GM12878 (cell line): ENCODE measurements around the gene FDPS. TPM values are rescaled to one million over a fixed set of nuclear protein-coding genes. Genes with fewer than 3 reads are reported as not detected.

Source experiments
- ATAC-seq: fragments of 200-7000 bp; cut with Tn5 transposase; 3 replicates; pipeline ENCODE4 v1.9.1; 2020; ENCODE audit warnings: mild to moderate bottlenecking, moderate library complexity
- BruUV-seq: library from RNA; stranded (reverse); fragments of 400-500 nt; replicated peaks from 2 replicates; lab custom pipeline; 2021; lab: Mats Ljungman, UMichigan
- CTCF ChIA-PET: fragments of 300-600 bp; sonication (Branson Sonifier 250); formaldehyde crosslinking; extraction: SDS; loops from one replicate; lab custom pipeline; 2021; ENCODE audit warnings: inconsistent platforms; lab: Yijun Ruan, JAX
- POLR2A ChIA-PET: fragments of 350-600 bp; formaldehyde crosslinking; extraction: SDS; loops from one replicate; lab custom pipeline; 2021; ENCODE audit warnings: inconsistent platforms; lab: Charles Lee
- RAD21 ChIA-PET: fragments of 300-600 bp; sonication (Branson Sonifier 250); formaldehyde crosslinking; loops from one replicate; lab custom pipeline; 2023; ENCODE audit warnings: antibody characterized with exemption; ENCODE audit not compliant: unreplicated experiment; lab: Charles Lee
- SMC1A ChIA-PET: fragments of 300-600 bp; sonication (Branson Sonifier 250); formaldehyde crosslinking; loops from one replicate; lab custom pipeline; 2023; ENCODE audit not compliant: unreplicated experiment, uncharacterized antibody; lab: Charles Lee
- DNase-seq: peaks from one replicate; pipeline ENCODE4 v3.0.0-alpha.2; 2011; ENCODE audit warnings: low read depth, low spot score
- FAIRE-seq: peaks from 3 replicates; lab custom pipeline; 2011; peaks lifted over from hg19 to GRCh38; lab: Jason Lieb, UNC
- H2AFZ ChIP-seq: 2 replicates; pipeline ENCODE4 v1.6.0; 2011; ENCODE audit warnings: low read depth, low read length, control low read depth; ENCODE audit not compliant: control insufficient read depth
- H3K27ac ChIP-seq: 2 replicates; pipeline ENCODE4 v1.5.1; 2011; ENCODE audit warnings: control low read depth; ENCODE audit not compliant: control insufficient read depth, insufficient read depth
- H3K27me3 ChIP-seq, 2 experiments: replicated peaks in 1 of 2; 2 replicates each; pipeline versions ENCODE4 v1.6.0 to v1.6.1; 2011; ENCODE audit warnings: low read length in 1 of 2; ENCODE audit not compliant: control insufficient read depth in 2 of 2, insufficient read depth in 2 of 2
- H3K36me3 ChIP-seq, 2 experiments: 2 replicates each; pipeline ENCODE4 v1.5.1; 2011; ENCODE audit warnings: low read length in 1 of 2; ENCODE audit not compliant: control insufficient read depth in 2 of 2, insufficient read depth in 2 of 2
- H3K4me1 ChIP-seq: 2 replicates; pipeline ENCODE4 v1.6.1; 2011; ENCODE audit warnings: mild to moderate bottlenecking, low read length, moderate library complexity, mixed read lengths; ENCODE audit not compliant: control insufficient read depth, insufficient read depth
- H3K4me2 ChIP-seq: 2 replicates; pipeline ENCODE4 v1.6.0; 2011; ENCODE audit warnings: control low read depth; ENCODE audit not compliant: control insufficient read depth, insufficient read depth
- H3K4me3 ChIP-seq: fragments of 200-600 bp; sonication (generic); 2 replicates; pipeline ENCODE4 v1.5.1; 2016
- H3K79me2 ChIP-seq: 2 replicates; pipeline ENCODE4 v1.6.0; 2011; ENCODE audit warnings: low read length; ENCODE audit not compliant: control insufficient read depth, insufficient read depth
- H3K9ac ChIP-seq: 2 replicates; pipeline ENCODE4 v1.8.0; 2011; ENCODE audit warnings: low read length, control low read depth, mixed read lengths; ENCODE audit not compliant: control insufficient read depth, insufficient read depth
- H3K9me3 ChIP-seq: replicated peaks from 3 replicates; pipeline ENCODE4 v1.5.1; 2011; ENCODE audit warnings: mild to moderate bottlenecking, low read length; ENCODE audit not compliant: control insufficient read depth, insufficient read depth
- H4K20me1 ChIP-seq: 2 replicates; pipeline ENCODE4 v1.6.0; 2011; ENCODE audit not compliant: control insufficient read depth, insufficient read depth
- BHLHE40 ChIP-seq, 2 experiments: fragments of 450-650 bp in 1 of 2; IDR thresholded peaks; 2 replicates each; pipeline ENCODE4 v1.6.1; 2011 to 2017; ENCODE audit warnings: low read depth in 2 of 2, borderline replicate concordance in 1 of 2, improper control_type of control experiment in 1 of 2, low read length in 1 of 2, mild to moderate bottlenecking in 1 of 2
- CEBPB ChIP-seq, 2 experiments: fragments of 150-350 bp in 1 of 2; IDR thresholded peaks; 2 replicates each; pipeline ENCODE4 v1.6.1; 2012 to 2014; ENCODE audit warnings: low read depth in 2 of 2, low read length in 2 of 2, borderline replicate concordance in 1 of 2, inconsistent platforms in 1 of 2
- EGR1 ChIP-seq, 2 experiments: IDR thresholded peaks; 1 replicate in 1 of 2; 2 replicates in 1 of 2; pipeline ENCODE4 v1.6.1; 2011 to 2012; ENCODE audit warnings: low read depth in 2 of 2, low read length in 2 of 2, borderline replicate concordance in 1 of 2, mild to moderate bottlenecking in 1 of 2, moderate library complexity in 1 of 2
- POLR2AphosphoS2 ChIP-seq: IDR thresholded peaks from 2 replicates; pipeline ENCODE4 v1.6.1; 2011; ENCODE audit warnings: low read depth, mild to moderate bottlenecking, low read length, improper control_type of control experiment, moderate library complexity
- RAD21 ChIP-seq: IDR thresholded peaks from 2 replicates; pipeline ENCODE4 v1.6.1; 2011; ENCODE audit warnings: mild to moderate bottlenecking, low read depth, low read length, moderate library complexity; ENCODE audit not compliant: insufficient read depth
- SIN3A ChIP-seq: IDR thresholded peaks from 2 replicates; pipeline ENCODE4 v1.6.1; 2012; ENCODE audit warnings: low read depth, low read length, improper control_type of control experiment
- YY1 ChIP-seq: IDR thresholded peaks from 2 replicates; pipeline ENCODE4 v1.6.1; 2011; ENCODE audit warnings: low read depth, mild to moderate bottlenecking, low read length
- WGBS: methylation state at CpG from one replicate; pipeline ENCODE4 v1.1.6; 2016; ENCODE audit warnings: low lambda C conversion rate; ENCODE audit not compliant: insufficient replicate concordance, insufficient coverage; ENCODE audit errors: missing lambda C conversion rate; 5-methylcytosine and 5-hydroxymethylcytosine counted together
- in situ Hi-C: fragments of 300-500 bp; cut with MboI; formaldehyde crosslinking; loops from 9 replicates; pipeline ENCODE4 v1.14.3; 2018; ENCODE audit warnings: mixed read lengths
- intact Hi-C: fragments of 100-400 bp; cut with micrococcal nuclease; formaldehyde crosslinking; loops from one replicate; pipeline ENCODE4 v1.14.2; 2022; ENCODE audit not compliant: unreplicated experiment
- polyA plus RNA-seq, 11 experiments: library from polyadenylated mRNA; depleted of rRNA in 4 of 11; unstranded in 6 of 11; stranded (reverse) in 5 of 11; fragments of >200 nt; fragmentation: Nextera tagmentation in 4 of 11; fragmentation: Illumina TruSeq in 1 of 11; extraction: Ambion mirVana in 4 of 11; extraction: Trizol in 1 of 11; gene quantifications; 1 replicate in 1 of 11; 2 replicates in 10 of 11; pipeline versions ENCODE4 v1.2.1 to v1.2.3, GENCODE V29; 2011 to 2016; ENCODE audit warnings: inconsistent platforms in 2 of 11, missing spikeins in 2 of 11, low read depth in 1 of 11
- total RNA-seq, 4 experiments: library from RNA; depleted of rRNA in 3 of 4; stranded (reverse); fragments of >200 nt in 3 of 4; fragmentation: Illumina TruSeq in 1 of 4; extraction: Trizol in 1 of 4; gene quantifications; 2 replicates each; pipeline versions ENCODE4 v1.2.1 to v1.2.3, GENCODE V29; 2013 to 2021
- TF ChIP-seq, protein P1 (sequence below): fragments of 450-650 bp; conservative IDR thresholded peaks from 2 replicates; pipeline ENCODE4 v1.6.1; 2017; ENCODE audit warnings: mild to moderate bottlenecking, moderate library complexity
- TF ChIP-seq, protein P2 (sequence below): fragments of 450-650 bp; IDR thresholded peaks from 2 replicates; pipeline ENCODE4 v1.6.1; 2016; ENCODE audit warnings: mild to moderate bottlenecking
- TF ChIP-seq, protein P3 (sequence below), 3 experiments: IDR thresholded peaks in 2 of 3; conservative IDR thresholded peaks in 1 of 3; 2 replicates each; pipeline ENCODE4 v1.5.1; 2011; ENCODE audit warnings: low read depth in 3 of 3, low read length in 3 of 3, mild to moderate bottlenecking in 3 of 3, control low read depth in 2 of 3, moderate library complexity in 2 of 3, inconsistent platforms in 1 of 3, mixed read lengths in 1 of 3; ENCODE audit not compliant: control insufficient read depth in 2 of 3, insufficient read depth in 1 of 3; ENCODE audit errors: extremely low read depth in 1 of 3
- TF ChIP-seq, protein P4 (sequence below): IDR thresholded peaks from 2 replicates; pipeline ENCODE4 v1.6.1; 2012; ENCODE audit warnings: mild to moderate bottlenecking, low read depth, low read length

FDPS gene
- total and polyA plus RNA-seq, 10 of the 15 experiments (the other 5 are each of a cell fraction or from before 2014, with no cell fraction given) = 405 to 1,156 (median 487) TPM

DNA sequence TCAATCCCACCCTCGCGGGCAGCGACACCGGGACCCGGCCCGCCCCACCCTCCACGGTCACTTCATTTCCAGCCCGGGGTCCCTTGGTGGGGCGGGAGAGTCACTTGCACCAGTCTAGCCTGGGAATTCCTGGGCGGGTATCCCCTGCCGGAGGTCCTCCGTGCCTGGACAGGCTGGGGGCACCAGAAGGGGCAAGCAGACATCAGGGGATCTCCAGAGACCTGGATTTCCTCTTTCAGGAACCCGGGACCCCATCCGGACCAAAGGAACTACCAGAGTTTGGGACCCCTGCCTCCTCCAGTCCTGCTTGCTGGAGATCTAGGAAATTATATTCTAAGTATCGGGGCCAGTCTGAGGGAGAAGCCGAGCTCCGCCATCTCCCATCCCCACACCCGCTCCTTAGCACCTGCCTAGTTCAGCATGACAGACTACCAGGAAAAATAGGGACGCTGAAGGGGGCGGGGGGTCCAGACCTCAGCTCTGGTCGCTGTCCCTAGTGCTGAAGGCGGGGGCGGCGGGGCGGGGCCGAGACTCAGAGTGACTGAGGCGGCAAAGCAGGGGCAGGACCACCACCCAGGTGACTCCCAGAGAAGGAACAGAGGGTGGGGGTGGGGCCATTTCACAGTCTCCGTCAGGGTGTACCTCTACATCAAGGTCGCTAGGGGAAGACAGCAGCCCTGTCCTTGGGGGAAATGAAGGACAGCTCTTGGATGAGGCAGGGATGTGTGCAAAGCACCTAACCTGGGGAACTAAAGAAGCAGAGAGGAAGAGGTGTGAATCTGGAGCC, 30.6 kb upstream of the FDPS start:
- Histone ChIP-seq H3K4me1 (peaks cover 13% of the 10 kb centered on the region), H2AFZ (peak overlapping the region; percentile 81), H3K36me3 (no peaks in the 10 kb centered on the region), H3K9ac (peak overlapping the region; percentile 58; the same call in 1 of the 2 replicates), H3K4me3 (peak overlapping the region; percentile 82), H4K20me1 (no peaks in the 10 kb centered on the region), H3K4me2 (peak overlapping the region; percentile 99), H3K79me2 (peaks cover 6% of the 10 kb centered on the region), H3K9me3 (no peaks in the 10 kb centered on the region), H3K27ac (no peak overlapping the region), H3K27me3 (no peaks in the 10 kb centered on the region)
- peak; percentile 63 for ATAC-seq
- 5% methylated on average over 28 of the region's 29 CpGs for WGBS
- intact Hi-C loops = loop anchor here (1.0 kb wide), 2 partner anchors 30 to 45 kb away; partner anchors contain the start of gene FDPS
- FAIRE-seq = no peak
- POLR2A ChIA-PET = interaction anchor here (0.5 to 1.6 kb wide), 5 partner anchors 20 to 814 kb away, joined by 3 to 5 read pairs (median 4); no protein-coding TSS in a partner anchor
- RAD21 ChIA-PET = interaction anchor here (2.2 kb wide), 1 partner anchor 45 kb away, joined by 13 read pairs; no protein-coding TSS in a partner anchor
- CTCF ChIA-PET = interaction anchor here (0.6 to 1.8 kb wide), 9 partner anchors 8 to 46 kb away, joined by 3 to 10 read pairs (median 5); partner anchors contain the start of gene RUSC1
- no TSS peak for BruUV-seq
- SMC1A ChIA-PET = interaction anchor here (0.7 to 1.5 kb wide), 5 partner anchors 19 to 46 kb away, joined by 3 read pairs; partner anchors contain the start of gene RUSC1
- in situ Hi-C loops = no loop called here
- no peak for DNase-seq
- TF ChIP-seq RAD21 = peak; percentile 40
- no peak for TF ChIP-seq CEBPB (IDR thresholded peaks at IDR 0.05; ENCODE audit: borderline replicate concordance in 1 of 2, low read depth in 2 of 2, low read length in 2 of 2)
- TF ChIP-seq EGR1 (IDR thresholded peaks at IDR 0.05; ENCODE audit: borderline replicate concordance in 1 of 2, low read depth in 2 of 2, low read length in 2 of 2) = peak; percentile 46 to 100
- TF ChIP-seq, protein P1, sequence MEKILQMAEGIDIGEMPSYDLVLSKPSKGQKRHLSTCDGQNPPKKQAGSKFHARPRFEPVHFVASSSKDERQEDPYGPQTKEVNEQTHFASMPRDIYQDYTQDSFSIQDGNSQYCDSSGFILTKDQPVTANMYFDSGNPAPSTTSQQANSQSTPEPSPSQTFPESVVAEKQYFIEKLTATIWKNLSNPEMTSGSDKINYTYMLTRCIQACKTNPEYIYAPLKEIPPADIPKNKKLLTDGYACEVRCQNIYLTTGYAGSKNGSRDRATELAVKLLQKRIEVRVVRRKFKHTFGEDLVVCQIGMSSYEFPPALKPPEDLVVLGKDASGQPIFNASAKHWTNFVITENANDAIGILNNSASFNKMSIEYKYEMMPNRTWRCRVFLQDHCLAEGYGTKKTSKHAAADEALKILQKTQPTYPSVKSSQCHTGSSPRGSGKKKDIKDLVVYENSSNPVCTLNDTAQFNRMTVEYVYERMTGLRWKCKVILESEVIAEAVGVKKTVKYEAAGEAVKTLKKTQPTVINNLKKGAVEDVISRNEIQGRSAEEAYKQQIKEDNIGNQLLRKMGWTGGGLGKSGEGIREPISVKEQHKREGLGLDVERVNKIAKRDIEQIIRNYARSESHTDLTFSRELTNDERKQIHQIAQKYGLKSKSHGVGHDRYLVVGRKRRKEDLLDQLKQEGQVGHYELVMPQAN = peak; percentile 60
- TF ChIP-seq, protein P2, sequence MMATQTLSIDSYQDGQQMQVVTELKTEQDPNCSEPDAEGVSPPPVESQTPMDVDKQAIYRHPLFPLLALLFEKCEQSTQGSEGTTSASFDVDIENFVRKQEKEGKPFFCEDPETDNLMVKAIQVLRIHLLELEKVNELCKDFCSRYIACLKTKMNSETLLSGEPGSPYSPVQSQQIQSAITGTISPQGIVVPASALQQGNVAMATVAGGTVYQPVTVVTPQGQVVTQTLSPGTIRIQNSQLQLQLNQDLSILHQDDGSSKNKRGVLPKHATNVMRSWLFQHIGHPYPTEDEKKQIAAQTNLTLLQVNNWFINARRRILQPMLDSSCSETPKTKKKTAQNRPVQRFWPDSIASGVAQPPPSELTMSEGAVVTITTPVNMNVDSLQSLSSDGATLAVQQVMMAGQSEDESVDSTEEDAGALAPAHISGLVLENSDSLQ = peak; percentile 55; the same call in 1 of the 2 replicates
- TF ChIP-seq, protein P3, sequence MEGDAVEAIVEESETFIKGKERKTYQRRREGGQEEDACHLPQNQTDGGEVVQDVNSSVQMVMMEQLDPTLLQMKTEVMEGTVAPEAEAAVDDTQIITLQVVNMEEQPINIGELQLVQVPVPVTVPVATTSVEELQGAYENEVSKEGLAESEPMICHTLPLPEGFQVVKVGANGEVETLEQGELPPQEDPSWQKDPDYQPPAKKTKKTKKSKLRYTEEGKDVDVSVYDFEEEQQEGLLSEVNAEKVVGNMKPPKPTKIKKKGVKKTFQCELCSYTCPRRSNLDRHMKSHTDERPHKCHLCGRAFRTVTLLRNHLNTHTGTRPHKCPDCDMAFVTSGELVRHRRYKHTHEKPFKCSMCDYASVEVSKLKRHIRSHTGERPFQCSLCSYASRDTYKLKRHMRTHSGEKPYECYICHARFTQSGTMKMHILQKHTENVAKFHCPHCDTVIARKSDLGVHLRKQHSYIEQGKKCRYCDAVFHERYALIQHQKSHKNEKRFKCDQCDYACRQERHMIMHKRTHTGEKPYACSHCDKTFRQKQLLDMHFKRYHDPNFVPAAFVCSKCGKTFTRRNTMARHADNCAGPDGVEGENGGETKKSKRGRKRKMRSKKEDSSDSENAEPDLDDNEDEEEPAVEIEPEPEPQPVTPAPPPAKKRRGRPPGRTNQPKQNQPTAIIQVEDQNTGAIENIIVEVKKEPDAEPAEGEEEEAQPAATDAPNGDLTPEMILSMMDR (IDR thresholded peaks at IDR 0.05 in 2 of 3, conservative IDR thresholded peaks at IDR 0.05 in 1 of 3; ENCODE audit: control insufficient read depth in 2 of 3, extremely low read depth in 1 of 3, insufficient read depth in 1 of 3, low read depth in 3 of 3, low read length in 3 of 3) = peak; percentile 40 to 48 (median 41); a peak in 5 of 6 replicates
- no peak for TF ChIP-seq BHLHE40 (IDR thresholded peaks at IDR 0.05; ENCODE audit: borderline replicate concordance in 1 of 2, low read depth in 2 of 2, low read length in 1 of 2)
- no peak for TF ChIP-seq POLR2AphosphoS2
- TF ChIP-seq SIN3A = peak; percentile 81
- TF ChIP-seq, protein P4, sequence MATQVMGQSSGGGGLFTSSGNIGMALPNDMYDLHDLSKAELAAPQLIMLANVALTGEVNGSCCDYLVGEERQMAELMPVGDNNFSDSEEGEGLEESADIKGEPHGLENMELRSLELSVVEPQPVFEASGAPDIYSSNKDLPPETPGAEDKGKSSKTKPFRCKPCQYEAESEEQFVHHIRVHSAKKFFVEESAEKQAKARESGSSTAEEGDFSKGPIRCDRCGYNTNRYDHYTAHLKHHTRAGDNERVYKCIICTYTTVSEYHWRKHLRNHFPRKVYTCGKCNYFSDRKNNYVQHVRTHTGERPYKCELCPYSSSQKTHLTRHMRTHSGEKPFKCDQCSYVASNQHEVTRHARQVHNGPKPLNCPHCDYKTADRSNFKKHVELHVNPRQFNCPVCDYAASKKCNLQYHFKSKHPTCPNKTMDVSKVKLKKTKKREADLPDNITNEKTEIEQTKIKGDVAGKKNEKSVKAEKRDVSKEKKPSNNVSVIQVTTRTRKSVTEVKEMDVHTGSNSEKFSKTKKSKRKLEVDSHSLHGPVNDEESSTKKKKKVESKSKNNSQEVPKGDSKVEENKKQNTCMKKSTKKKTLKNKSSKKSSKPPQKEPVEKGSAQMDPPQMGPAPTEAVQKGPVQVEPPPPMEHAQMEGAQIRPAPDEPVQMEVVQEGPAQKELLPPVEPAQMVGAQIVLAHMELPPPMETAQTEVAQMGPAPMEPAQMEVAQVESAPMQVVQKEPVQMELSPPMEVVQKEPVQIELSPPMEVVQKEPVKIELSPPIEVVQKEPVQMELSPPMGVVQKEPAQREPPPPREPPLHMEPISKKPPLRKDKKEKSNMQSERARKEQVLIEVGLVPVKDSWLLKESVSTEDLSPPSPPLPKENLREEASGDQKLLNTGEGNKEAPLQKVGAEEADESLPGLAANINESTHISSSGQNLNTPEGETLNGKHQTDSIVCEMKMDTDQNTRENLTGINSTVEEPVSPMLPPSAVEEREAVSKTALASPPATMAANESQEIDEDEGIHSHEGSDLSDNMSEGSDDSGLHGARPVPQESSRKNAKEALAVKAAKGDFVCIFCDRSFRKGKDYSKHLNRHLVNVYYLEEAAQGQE = peak; percentile 96
- TF ChIP-seq YY1 = no peak
